IMR-90 (cell line): ENCODE data around the gene TMEM129. TPM values are rescaled to one million over a fixed set of nuclear protein-coding genes. Genes with fewer than 3 reads are reported as not detected.

Source experiments
- ATAC-seq: fragments of 200-7000 bp; cut with Tn5 transposase; 2 replicates; pipeline ENCODE4 v1.9.1; 2020; ENCODE audit warnings: low read depth, mild to moderate bottlenecking, moderate library complexity
- BruUV-seq: library from RNA; stranded (reverse); fragments of 400-500 nt; replicated peaks from 2 replicates; lab custom pipeline; 2021; lab: Mats Ljungman, UMichigan
- CTCF ChIA-PET: fragments of 300-600 bp; formaldehyde crosslinking; extraction: SDS; loops from one replicate; lab custom pipeline; 2021; ENCODE audit warnings: antibody characterized with exemption; lab: Yijun Ruan, JAX
- POLR2A ChIA-PET: fragments of 300-600 bp; sonication (Branson Sonifier 250); formaldehyde crosslinking; loops from one replicate; lab custom pipeline; 2022; ENCODE audit warnings: antibody characterized with exemption; ENCODE audit not compliant: unreplicated experiment; lab: Charles Lee
- DNase-seq: peaks from one replicate; pipeline ENCODE4 v3.0.0; 2013
- H2AFZ ChIP-seq: replicated peaks from 2 replicates; pipeline ENCODE3; 2013; ENCODE audit warnings: low read length, mild to moderate bottlenecking; ENCODE audit not compliant: poor library complexity
- H2AK5ac ChIP-seq: 2 replicates; pipeline ENCODE4 v1.6.1; 2013; ENCODE audit warnings: low read depth, low read length, inconsistent platforms
- H2AK9ac ChIP-seq: replicated peaks from 2 replicates; pipeline ENCODE3; 2013; ENCODE audit warnings: mild to moderate bottlenecking, low read depth, low read length, moderate library complexity; ENCODE audit not compliant: poor library complexity
- H2BK120ac ChIP-seq: 2 replicates; pipeline ENCODE4 v1.6.1; 2013; ENCODE audit warnings: low read depth, low read length, inconsistent platforms
- H2BK15ac ChIP-seq: 3 replicates; pipeline ENCODE4 v1.6.1; 2013; ENCODE audit warnings: low read depth, low read length, inconsistent platforms
- H2BK20ac ChIP-seq: 2 replicates; pipeline ENCODE4 v1.6.1; 2013; ENCODE audit warnings: low read depth, mild to moderate bottlenecking, inconsistent platforms, low read length, moderate library complexity
- H2BK5ac ChIP-seq: 2 replicates; pipeline ENCODE4 v1.6.1; 2013; ENCODE audit warnings: mild to moderate bottlenecking, low read depth, low read length, inconsistent platforms; ENCODE audit not compliant: poor library complexity, severe bottlenecking
- H3K14ac ChIP-seq: replicated peaks from 2 replicates; pipeline ENCODE4 v1.6.1; 2013; ENCODE audit warnings: low read depth, low read length, inconsistent platforms
- H3K18ac ChIP-seq: 2 replicates; pipeline ENCODE4 v1.6.1; 2013; ENCODE audit warnings: low read depth, low read length, control low read depth
- H3K23ac ChIP-seq: 2 replicates; pipeline ENCODE4 v1.6.1; 2013; ENCODE audit warnings: low read depth, low read length, inconsistent platforms
- H3K27ac ChIP-seq: 2 replicates; pipeline ENCODE4 v1.5.1; 2013; ENCODE audit warnings: mild to moderate bottlenecking, control low read depth, low read length; ENCODE audit not compliant: insufficient read depth
- H3K27me3 ChIP-seq: 2 replicates; pipeline ENCODE4 v1.6.1; 2013; ENCODE audit warnings: low read length; ENCODE audit not compliant: control insufficient read depth, insufficient read depth
- H3K36me3 ChIP-seq: 2 replicates; pipeline ENCODE4 v1.6.1; 2013; ENCODE audit warnings: low read length, mixed read lengths; ENCODE audit not compliant: control insufficient read depth, insufficient read depth
- H3K4ac ChIP-seq: 2 replicates; pipeline ENCODE4 v1.6.1; 2013; ENCODE audit warnings: low read depth, low read length, inconsistent platforms
- H3K4me1 ChIP-seq: 2 replicates; pipeline ENCODE4 v1.6.1; 2013; ENCODE audit warnings: low read length, mixed read lengths; ENCODE audit not compliant: control insufficient read depth, insufficient read depth
- H3K4me2 ChIP-seq: 2 replicates; pipeline ENCODE4 v1.6.1; 2013; ENCODE audit warnings: low read depth, mild to moderate bottlenecking, control low read depth, low read length, moderate library complexity
- H3K4me3 ChIP-seq: 2 replicates; pipeline ENCODE4 v1.5.1; 2013; ENCODE audit warnings: low read depth, mild to moderate bottlenecking, control low read depth, low read length, moderate library complexity; ENCODE audit not compliant: insufficient read depth
- H3K56ac ChIP-seq: 2 replicates; pipeline ENCODE4 v1.6.1; 2013; ENCODE audit warnings: low read length, inconsistent platforms; ENCODE audit not compliant: insufficient read depth; ENCODE audit errors: extremely low read depth
- H3K79me1 ChIP-seq, 2 experiments: 2 replicates each; pipeline ENCODE4 v1.6.1; 2013; ENCODE audit warnings: low read length in 2 of 2, inconsistent platforms in 1 of 2, low read depth in 1 of 2
- H3K9ac ChIP-seq: 2 replicates; pipeline ENCODE4 v1.6.1; 2013; ENCODE audit warnings: low read depth, low read length, control low read depth
- H3K9me1 ChIP-seq: 2 replicates; pipeline ENCODE4 v1.6.1; 2013; ENCODE audit warnings: low read length, inconsistent platforms; ENCODE audit not compliant: insufficient read depth
- H3K9me3 ChIP-seq: 2 replicates; pipeline ENCODE4 v1.6.1; 2013; ENCODE audit warnings: low read length; ENCODE audit not compliant: control insufficient read depth, insufficient read depth
- H4K20me1 ChIP-seq: 2 replicates; pipeline ENCODE4 v1.6.1; 2013; ENCODE audit warnings: low read length, inconsistent platforms; ENCODE audit not compliant: insufficient read depth
- H4K5ac ChIP-seq: 2 replicates; pipeline ENCODE4 v1.6.1; 2013; ENCODE audit warnings: mild to moderate bottlenecking, low read depth, low read length, control low read depth
- H4K8ac ChIP-seq, 2 experiments: 2 replicates each; pipeline ENCODE4 v1.6.1; 2013; ENCODE audit warnings: low read depth in 2 of 2, low read length in 2 of 2, control low read depth in 1 of 2, inconsistent platforms in 1 of 2
- H4K91ac ChIP-seq: 2 replicates; pipeline ENCODE4 v1.6.1; 2013; ENCODE audit warnings: low read depth, low read length, inconsistent platforms; ENCODE audit not compliant: insufficient read depth
- BHLHE40 ChIP-seq: fragments of 150-350 bp; IDR thresholded peaks from 2 replicates; pipeline ENCODE4 v1.6.1; 2016; ENCODE audit warnings: mild to moderate bottlenecking, low read depth, low read length
- CHD1 ChIP-seq: IDR thresholded peaks from 2 replicates; pipeline ENCODE4 v1.6.1; 2012; ENCODE audit warnings: low read depth, low read length, improper control_type of control experiment
- FOS ChIP-seq: fragments of 150-350 bp; IDR thresholded peaks from 2 replicates; pipeline ENCODE4 v1.6.1; 2016; ENCODE audit warnings: low read depth, low read length
- MAFK ChIP-seq: IDR thresholded peaks from 2 replicates; pipeline ENCODE4 v1.6.1; 2012; ENCODE audit warnings: low read depth, low read length, improper control_type of control experiment
- RAD21 ChIP-seq: IDR thresholded peaks from 2 replicates; pipeline ENCODE4 v1.6.1; 2012; ENCODE audit warnings: low read length, improper control_type of control experiment
- RCOR1 ChIP-seq: IDR thresholded peaks from 2 replicates; pipeline ENCODE4 v1.6.1; 2012; ENCODE audit warnings: mild to moderate bottlenecking, low read length, improper control_type of control experiment; ENCODE audit not compliant: insufficient replicate concordance
- SMC3 ChIP-seq: fragments of 150-350 bp; IDR thresholded peaks from 2 replicates; pipeline ENCODE4 v1.6.1; 2016; ENCODE audit warnings: low read depth, mild to moderate bottlenecking, antibody characterized with exemption, low read length, moderate library complexity
- WGBS, 2 experiments: methylation state at CpG; one replicate each; pipeline versions ENCODE4 v1.1.5 to v1.1.7; 2013; ENCODE audit warnings: missing lambda C conversion rate in 2 of 2; ENCODE audit not compliant: insufficient read length in 1 of 2; ENCODE audit errors: extremely low coverage in 2 of 2; 5-methylcytosine and 5-hydroxymethylcytosine counted together
- dilution Hi-C: fragments of 300-500 bp; cut with HindIII; formaldehyde crosslinking; loops from one replicate; pipeline ENCODE4 v1.14.3; 2018; ENCODE audit warnings: low sequenced_read_pairs; ENCODE audit not compliant: unreplicated experiment
- in situ Hi-C: fragments of 300-500 bp; cut with MboI; formaldehyde crosslinking; loops from 3 replicates; pipeline ENCODE4 v1.14.3; 2019; ENCODE audit warnings: low sequenced_read_pairs, inconsistent platforms, mixed read lengths
- intact Hi-C: fragments of 100-400 bp; cut with micrococcal nuclease; formaldehyde crosslinking; loops from 2 replicates; pipeline ENCODE4 v1.10.0; 2022
- polyA plus RNA-seq, 3 experiments: library from polyadenylated mRNA; depleted of rRNA; stranded (reverse); fragments of >200 nt; gene quantifications; 2 replicates each; pipeline ENCODE4 v1.2.3, GENCODE V29; 2012; ENCODE audit warnings: low replicate concordance in 1 of 3
- total RNA-seq: library from RNA; depleted of rRNA; stranded (reverse); fragments of >200 nt; gene quantifications from 2 replicates; pipeline ENCODE4 v1.2.3, GENCODE V29; 2012

The TMEM129 gene
- total and polyA plus RNA-seq, 2 of the 4 experiments (the other 2 are of a cell fraction): 6.6 to 26.6 TPM

DNA sequence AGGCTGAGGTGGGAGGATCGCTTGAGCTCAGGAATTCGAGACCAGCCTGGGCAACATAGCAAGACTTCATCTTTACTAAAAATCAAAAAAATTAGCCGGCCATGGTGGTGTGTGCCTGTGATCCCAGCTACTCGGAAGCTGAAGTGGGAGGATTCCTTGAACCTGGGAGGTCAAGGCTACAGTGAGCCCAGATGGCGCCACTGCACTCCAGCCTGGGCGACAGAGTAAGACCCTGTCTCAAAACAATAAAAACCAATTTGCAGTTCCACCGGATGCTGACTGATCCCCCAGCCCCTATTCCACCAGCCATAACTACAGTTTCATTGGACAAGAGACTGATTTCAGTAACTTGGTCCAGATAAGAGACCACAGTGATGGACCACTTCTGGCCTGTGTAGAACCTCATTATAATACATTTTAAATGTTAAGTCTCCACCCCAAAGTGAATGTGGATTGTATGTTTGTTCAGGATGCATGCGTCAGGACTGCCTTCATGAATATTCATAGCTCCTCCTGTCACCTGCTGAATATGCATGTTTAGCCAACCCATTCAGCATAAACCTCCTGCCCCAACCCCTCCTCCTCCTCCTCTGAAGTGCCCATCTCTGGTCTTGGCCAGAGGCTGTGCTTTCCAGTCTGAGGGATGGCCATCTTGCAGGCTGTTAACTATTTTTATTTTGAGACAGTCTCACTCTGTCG lies 6.7 kb downstream of the TMEM129 start:
- peaks cover 26 to 82% of the 10 kb centered on the region in 2 experiments for H3K79me1 ChIP-seq
- peaks cover 29% of the 10 kb centered on the region for H4K20me1 ChIP-seq
- no peak overlapping the region for H2AK9ac ChIP-seq
- no peak overlapping the region for H3K18ac ChIP-seq
- no peak overlapping the region for H3K4me2 ChIP-seq
- H3K9ac ChIP-seq: no peak overlapping the region
- no peaks in the 10 kb centered on the region for H3K9me3 ChIP-seq
- CTCF ChIA-PET: no interaction called here
- no peaks in the 10 kb centered on the region for H3K27me3 ChIP-seq
- H3K4me1 ChIP-seq: peaks cover 10% of the 10 kb centered on the region
- no peak overlapping the region for H4K91ac ChIP-seq
- dilution Hi-C loops: no loop called here
- no peak overlapping the region for H2BK5ac ChIP-seq
- H2AFZ ChIP-seq: no peak overlapping the region
- no peak overlapping the region for H3K14ac ChIP-seq
- H3K4ac ChIP-seq: no peak overlapping the region
- no peak overlapping the region for H4K8ac ChIP-seq
- no peak overlapping the region for H3K23ac ChIP-seq
- ATAC-seq (no peak), DNase-seq (no peak)
- H3K9me1 ChIP-seq: peaks cover 10% of the 10 kb centered on the region; the same call in 1 of the 2 replicates
- no peak overlapping the region for H3K27ac ChIP-seq
- 70% methylated on average over 4 of the region's 9 CpGs; no CpG with 5 or more reads in 1 of the 2 experiments for WGBS, 2 experiments
- H2BK20ac ChIP-seq: no peak overlapping the region
- H3K4me3 ChIP-seq: no peak overlapping the region
- H2BK15ac ChIP-seq: no peak overlapping the region
- H2AK5ac ChIP-seq: no peak overlapping the region
- TF ChIP-seq SMC3 (no peak), RAD21 (no peak), MAFK (no peak), CHD1 (no peak), BHLHE40 (no peak), FOS (no peak), RCOR1 (no peak)
- in situ Hi-C loops: no loop called here
- no peak overlapping the region for H2BK120ac ChIP-seq
- POLR2A ChIA-PET: no interaction called here
- intact Hi-C loops: no loop called here
- no peak overlapping the region for H3K56ac ChIP-seq
- H4K5ac ChIP-seq: no peak overlapping the region
- no TSS peak for BruUV-seq
- H3K36me3 ChIP-seq: peaks cover 17% of the 10 kb centered on the region
